GM20431 (cell line): ENCODE data around the gene RAD54L2.
"Not testable (repeated sequence)": the region's sequence is repeated elsewhere in the genome, so short reads cannot be mapped to it uniquely, and the experiment has no call there.

Experiments used
- in situ Hi-C: fragments of 300-500 bp; cut with MseI, MboI; formaldehyde crosslinking; loops from one replicate; pipeline ENCODE4 v1.15.0; 2020; ENCODE audit warnings: low sequenced_read_pairs; ENCODE audit not compliant: unreplicated experiment

The RAD54L2 gene

DNA sequence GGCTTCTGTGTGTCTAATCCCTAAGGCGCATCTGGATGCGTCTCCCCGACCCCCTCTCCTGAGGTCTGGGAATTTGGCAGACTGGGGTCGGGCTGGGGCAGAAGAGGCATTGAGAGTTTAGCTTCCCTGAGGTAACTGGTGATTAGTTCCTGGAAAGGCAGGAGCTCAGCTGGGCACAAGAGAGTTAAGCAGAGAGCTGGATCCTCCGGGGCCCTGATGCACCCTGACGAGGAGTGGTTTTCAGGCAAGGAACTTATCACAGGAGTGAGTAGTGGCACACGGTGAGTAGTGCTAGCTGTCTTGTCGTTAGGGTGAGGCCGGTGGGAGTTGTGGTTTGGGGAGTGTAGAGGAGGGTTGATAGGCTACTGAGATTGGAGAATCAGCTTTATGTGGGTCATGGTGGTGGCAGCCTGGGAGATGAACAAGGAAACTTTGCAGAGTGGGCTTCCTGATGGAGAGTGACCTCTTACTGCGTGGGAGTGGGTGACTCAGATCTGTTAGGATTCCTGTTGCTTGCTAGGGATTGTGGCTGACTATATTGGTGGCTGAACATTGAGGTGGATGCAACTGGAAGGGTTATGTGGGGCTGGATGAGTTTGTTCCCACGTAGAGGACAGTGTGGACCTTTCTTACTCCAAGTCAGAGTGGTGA lies 897 bp downstream of the RAD54L2 start:
- in situ Hi-C loops, result no loop called here

DNA sequence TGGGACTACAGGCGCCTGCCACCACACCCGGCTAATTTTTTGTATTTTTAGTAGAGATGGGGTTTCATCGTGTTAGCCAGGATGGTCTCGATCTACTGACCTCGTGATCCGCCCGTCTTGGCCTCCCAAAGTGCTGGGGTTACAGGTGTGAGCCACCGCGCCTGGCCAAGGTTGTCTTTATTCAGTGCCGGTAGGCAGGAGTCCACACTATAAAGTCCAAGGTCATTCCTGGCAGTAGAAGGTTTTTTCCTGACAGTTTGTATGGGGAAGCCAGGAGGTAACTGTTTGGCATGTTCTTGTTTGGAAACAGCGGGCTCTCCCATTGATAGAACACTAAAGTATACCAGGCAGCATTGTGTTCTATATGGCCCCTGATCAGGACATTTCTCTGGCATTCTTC lies 4.1 kb downstream of the RAD54L2 start:
- in situ Hi-C loops, result not testable (repeated sequence)

- in situ Hi-C loops, result no loop called here
Observed at GRCh38 chr3:51544011-51544775, 5.7 kb downstream of the RAD54L2 start.

DNA sequence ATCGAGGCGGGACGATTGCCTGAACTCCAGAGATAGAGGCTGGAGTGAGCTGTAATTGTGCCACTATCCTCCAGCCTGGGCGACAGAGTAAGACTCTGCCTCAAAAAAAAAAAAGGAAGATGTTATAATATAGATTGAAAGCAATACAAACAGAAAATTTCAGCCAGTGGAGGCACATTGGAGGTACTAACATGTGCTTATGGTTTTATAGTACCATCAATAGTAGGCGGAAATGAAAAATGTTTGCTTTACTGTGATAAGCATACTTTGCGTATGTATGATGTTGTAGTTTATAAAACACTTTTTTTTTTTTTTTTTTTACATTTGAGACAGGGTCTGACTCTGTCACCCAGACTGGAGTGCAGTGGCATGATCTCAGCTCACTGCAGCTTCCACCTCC lies 8.8 kb downstream of the RAD54L2 start:
- in situ Hi-C loops, result no loop called here

DNA sequence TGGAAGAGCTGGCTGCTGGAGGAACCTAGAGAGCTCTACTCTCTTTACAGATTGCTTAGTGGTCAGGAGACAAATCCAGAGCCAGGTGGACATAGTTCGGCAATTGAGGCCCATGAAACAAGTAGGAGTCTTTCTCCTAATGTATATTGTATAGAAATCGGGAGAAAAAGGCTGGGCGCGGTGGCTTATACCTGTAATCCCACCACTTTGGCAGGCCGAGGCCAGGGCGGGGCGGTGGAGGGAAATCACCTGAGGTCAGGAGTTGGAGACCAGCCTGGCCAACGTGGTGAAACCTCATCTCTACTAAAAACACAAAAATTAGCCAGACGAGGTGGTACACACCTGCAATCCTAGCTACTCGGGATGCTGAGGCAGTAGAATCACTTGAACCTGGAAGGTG lies 10.8 kb downstream of the RAD54L2 start:
- in situ Hi-C loops, result no loop called here

- in situ Hi-C loops, result no loop called here
Observed at GRCh38 chr3:51550080-51550819, 11.7 kb downstream of the RAD54L2 start.

GRCh38 chr3:51557993-51558392 lies 19.5 kb downstream of the RAD54L2 start:
- in situ Hi-C loops, result no loop called here

- in situ Hi-C loops, result no loop called here
Observed at GRCh38 chr3:51559411-51559888, 20.9 kb downstream of the RAD54L2 start.

DNA sequence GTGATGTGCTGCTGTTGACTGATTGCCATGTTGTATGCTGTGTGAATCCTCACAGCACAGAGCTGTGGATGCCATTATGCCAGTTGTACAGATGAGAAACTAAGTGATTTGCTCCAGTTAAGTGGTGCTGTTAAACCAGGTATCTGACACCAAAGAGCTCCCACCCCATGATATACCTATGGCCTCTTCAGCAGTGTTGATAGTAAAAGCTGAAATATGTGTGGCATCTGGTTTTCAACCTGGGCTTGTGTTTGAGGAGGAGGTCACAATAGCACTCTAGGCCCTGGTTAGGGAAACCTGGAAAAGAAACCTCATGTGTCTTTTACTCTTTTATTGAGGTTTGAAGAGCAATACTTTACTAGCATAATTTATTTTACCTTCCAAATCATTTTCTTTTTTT lies 21.4 kb downstream of the RAD54L2 start:
- in situ Hi-C loops, result no loop called here

DNA sequence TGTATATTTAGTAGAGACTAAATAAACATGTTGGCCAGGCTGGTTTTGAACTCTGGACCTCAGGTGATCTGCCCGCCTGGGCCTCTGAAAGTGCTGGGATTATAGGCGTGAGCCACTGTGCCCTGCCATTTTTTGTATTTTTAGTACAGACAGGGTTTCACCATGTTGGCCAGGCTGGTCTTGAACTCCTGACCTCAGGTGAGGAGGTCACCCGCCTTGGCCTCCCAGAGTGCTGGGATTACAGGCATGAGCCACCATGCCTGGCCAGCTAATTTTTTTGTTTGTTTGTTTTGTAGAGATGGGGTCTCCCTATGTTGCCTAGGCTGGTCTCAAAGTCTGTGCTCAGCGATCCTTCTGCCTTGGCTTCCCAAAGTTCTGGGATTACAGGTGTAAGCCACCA lies 23.9 kb downstream of the RAD54L2 start:
- in situ Hi-C loops, result not testable (repeated sequence)

GRCh38 chr3:51568036-51568435 lies 29.5 kb downstream of the RAD54L2 start:
- in situ Hi-C loops, result no loop called here

GRCh38 chr3:51568996-51569395 lies 30.5 kb downstream of the RAD54L2 start:
- in situ Hi-C loops, result no loop called here

DNA sequence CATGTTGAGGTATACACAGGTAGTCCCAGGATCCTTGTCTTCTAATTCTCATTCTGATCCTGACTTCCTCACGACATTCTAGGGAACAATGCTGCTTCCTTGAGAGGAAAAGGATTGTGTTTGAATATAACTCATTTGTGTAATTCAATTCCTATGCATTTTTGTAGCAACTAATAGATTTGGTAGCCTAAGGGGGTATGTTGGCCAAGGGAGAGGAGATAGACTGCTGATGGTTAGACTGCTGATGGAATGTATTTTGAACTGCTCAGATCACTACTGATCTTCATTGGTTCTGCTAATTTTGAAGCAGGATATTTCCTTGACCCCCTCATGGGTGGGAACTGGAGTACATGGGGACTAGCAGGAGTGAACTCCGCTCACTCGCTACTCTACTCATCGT lies 39.7 kb downstream of the RAD54L2 start:
- in situ Hi-C loops, result no loop called here

GRCh38 chr3:51580418-51580817 lies 41.9 kb downstream of the RAD54L2 start:
- in situ Hi-C loops, result no loop called here

DNA sequence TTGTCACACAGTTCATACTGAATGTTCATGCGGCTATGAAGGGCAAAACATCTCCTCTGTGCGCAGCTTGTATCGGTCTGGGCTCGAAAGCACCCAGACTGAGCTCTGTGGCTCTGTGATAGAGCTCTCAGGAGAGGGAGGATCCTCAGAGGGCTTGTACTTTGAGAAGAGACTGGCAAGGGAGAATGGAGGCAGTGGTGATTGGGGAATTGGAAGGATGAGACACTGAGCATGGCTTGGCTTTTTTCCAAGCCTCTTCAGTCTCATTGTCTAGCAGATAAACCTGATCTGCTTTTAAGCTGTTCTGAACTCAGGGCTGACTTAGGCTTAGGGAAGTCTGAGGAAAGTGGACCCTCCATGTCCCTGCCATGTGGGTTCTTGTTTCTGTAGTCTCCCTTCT lies 43.0 kb downstream of the RAD54L2 start:
- in situ Hi-C loops, result no loop called here

- in situ Hi-C loops, result no loop called here
Observed at GRCh38 chr3:51585197-51585596, 46.7 kb downstream of the RAD54L2 start.

- in situ Hi-C loops, result no loop called here
Observed at GRCh38 chr3:51585871-51586270, 47.4 kb downstream of the RAD54L2 start.
